ENCODE measurements around the gene BBS12.
"Not testable (repeated sequence)": the region's sequence is repeated elsewhere in the genome, so short reads cannot be mapped to it uniquely, and the experiment has no call there.

BBS12 gene

DNA sequence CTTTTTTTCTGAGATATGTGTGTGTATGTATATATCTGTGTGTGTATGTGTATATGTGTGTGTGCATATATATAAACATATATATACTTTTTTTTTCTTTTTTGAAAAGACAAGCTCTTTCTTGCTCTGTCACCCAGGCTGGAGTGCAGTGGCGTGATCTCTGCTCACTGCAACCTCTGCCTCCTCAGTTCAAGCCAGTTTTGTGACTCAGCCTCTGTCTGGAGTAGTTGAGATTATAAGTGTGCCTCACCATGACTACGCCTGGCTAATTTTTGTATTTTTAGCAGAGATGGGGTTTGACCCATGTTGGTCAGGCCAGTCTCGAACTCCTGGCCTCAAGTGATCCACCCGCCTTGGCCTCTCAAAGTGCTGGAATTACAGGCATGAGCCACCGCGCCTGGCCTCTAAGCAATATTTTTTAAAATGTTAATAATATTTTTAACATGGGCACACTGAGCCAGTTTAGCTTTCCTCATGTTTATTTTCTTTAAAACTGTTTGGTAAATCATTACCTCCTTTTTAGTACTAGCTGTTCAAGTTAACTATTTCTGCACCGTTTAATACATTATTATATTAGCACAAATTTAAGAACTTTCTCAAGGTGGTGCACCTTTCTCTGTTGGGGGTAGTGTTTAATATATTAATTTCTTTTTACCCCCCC, 33.3 kb downstream of the BBS12 start:
- no peak for DNase-seq (ENCODE audit: low spot score)

DNA sequence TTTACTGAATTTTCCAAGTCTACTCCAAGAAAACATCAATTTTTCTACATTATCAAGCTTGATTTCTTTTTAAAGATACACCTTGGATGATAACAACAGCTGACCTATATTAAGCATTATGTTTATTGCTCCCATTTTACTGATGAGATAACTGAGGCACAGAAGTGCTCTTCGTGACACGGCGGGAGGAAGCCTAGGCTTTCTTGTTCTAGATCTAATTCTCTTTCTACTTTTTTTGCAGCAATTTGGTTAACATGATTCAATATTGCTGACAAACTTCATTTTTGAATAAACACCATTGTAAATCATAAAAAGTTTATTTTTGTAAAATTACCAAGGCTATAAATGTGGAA, 33.8 kb downstream of the BBS12 start:
- DNase-seq (ENCODE audit: low spot score): no peak

GRCh38 chr4:122766950-122767349, 34.4 kb downstream of the BBS12 start:
- no peak for DNase-seq (ENCODE audit: low spot score)

DNA sequence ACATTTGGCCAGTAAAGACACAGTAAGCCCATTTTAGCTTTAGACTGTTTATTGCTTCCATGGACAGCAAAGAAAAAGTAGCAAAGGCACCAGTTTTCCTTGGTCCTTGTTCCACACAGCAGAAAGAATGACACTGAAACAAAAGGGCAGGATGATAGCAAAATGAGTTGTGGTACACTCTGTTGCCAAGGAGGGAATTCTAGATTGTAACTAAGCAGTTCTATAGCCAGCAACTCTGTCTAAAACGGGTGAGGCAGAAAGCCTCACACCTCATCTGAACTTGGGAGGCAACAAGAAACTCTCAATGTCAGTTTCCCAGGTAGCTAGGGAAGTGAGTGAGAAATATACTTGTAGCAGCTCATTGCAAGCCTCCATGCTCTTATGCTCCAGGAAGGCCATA, 39.2 kb downstream of the BBS12 start:
- DNase-seq (ENCODE audit: low spot score): no peak

DNA sequence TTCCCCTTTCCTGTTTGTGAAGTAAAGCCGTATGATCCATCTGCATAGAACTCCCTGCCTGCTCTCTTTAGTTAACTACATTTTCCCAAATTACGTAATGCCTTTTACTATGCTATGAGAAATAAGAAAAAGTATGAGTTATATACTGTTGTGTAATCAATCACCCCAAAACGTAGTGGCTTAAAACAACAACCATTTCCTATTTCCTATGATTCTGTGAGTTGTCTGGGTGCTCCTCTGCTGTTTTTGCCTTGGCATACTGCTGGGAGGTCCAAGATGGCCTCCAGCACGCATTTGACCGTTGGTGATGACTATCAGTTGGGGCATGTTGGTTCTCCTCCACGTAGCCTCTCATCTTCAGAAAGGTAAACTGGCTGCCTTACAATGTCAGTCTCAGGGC, 39.8 kb downstream of the BBS12 start:
- no peak for DNase-seq (ENCODE audit: low spot score)

DNA sequence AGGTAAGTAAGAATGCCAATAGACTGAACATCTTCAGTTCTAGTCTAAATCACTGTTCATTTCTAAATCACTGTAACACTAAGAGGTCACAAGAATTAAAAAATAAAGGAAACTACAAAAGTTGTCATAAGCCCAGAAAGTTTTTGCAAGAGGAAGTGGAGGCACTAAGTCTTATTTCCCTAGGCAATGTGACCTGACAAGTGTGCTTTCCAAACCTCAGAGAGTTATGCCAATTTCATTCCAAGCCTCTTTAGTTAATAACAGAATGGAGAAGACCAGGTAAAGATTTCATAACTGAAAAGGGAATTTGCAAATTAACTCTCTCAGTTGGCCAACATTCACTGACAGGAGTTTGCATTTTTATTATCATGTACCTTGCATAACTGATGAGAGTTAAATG, 40.5 kb downstream of the BBS12 start:
- no peak for DNase-seq (ENCODE audit: low spot score)

- DNase-seq (ENCODE audit: low spot score): no peak
Measured at GRCh38 chr4:122775039-122775438, 42.5 kb downstream of the BBS12 start.

GRCh38 chr4:122775987-122776836, 43.7 kb downstream of the BBS12 start:
- DNase-seq (ENCODE audit: low spot score): no peak

- no peak for DNase-seq (ENCODE audit: low spot score)
Measured at GRCh38 chr4:122776916-122777315, 44.4 kb downstream of the BBS12 start.

- DNase-seq (ENCODE audit: low spot score): no peak
Measured at GRCh38 chr4:122777846-122778673, 45.6 kb downstream of the BBS12 start.

DNA sequence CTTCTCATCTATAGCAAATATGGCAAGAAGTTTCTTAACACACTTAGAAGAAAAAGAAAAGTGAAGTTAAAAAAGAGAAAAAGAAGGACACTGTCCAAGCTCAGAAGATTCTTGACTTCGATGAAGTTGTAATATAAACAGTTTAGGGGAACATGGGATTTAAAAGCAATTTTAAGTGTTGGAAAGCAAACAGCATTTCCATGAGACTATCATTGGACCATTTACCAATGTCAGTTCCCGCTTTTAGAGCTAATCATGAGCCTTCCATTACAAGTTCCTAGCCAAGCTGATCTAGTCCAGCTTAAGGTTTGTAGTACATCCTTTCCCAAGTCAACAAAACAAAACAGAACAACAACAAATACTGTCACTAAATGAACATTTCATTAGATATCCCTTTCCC, 49.0 kb downstream of the BBS12 start:
- DNase-seq (ENCODE audit: low spot score): no peak

GRCh38 chr4:122783301-122784215, 51.1 kb downstream of the BBS12 start:
- no peak for DNase-seq (ENCODE audit: low spot score)

DNA sequence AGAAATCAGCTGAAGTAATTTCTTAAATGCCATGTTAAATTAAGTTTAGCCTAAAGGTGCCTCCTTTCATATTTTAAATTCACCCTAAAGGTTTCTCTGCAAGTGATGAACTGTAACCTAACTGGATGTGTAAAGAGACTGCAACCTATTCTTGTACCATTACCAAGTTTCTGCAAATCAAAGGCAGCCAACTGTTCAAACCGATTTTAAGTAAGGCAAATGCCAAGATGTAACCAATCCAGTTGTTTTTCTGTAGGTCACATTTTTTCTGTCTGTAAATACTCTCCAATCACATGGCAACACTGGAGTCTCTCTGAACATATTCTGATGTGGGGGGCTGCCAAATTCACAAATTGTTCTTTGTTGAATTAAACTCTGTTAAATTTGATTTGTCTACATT, 51.8 kb downstream of the BBS12 start:
- no peak for DNase-seq (ENCODE audit: low spot score)

- no peak for DNase-seq (ENCODE audit: low spot score)
Measured at GRCh38 chr4:122785099-122785498, 52.6 kb downstream of the BBS12 start.

GRCh38 chr4:122786296-122786695, 53.8 kb downstream of the BBS12 start:
- not testable (repeated sequence) for DNase-seq (ENCODE audit: low spot score)

DNA sequence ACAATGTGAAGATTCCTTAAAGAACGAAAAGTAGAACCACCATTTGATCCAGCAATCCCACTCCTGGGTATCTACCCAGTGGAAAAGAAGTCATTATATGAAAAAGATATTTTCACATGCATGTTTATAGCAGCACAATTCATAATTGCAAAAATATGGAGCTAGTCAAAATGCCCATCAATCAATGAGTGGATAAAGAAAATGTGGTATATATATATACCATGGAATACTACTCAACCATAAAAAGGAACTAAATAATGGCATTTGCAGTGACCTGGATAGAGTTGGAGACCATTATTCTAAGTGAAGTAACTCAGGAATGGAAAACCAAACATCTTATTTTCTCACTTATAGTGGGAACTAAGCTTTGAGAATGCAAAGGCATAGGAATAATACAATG, 54.4 kb downstream of the BBS12 start:
- not testable (repeated sequence) for DNase-seq (ENCODE audit: low spot score)

DNA sequence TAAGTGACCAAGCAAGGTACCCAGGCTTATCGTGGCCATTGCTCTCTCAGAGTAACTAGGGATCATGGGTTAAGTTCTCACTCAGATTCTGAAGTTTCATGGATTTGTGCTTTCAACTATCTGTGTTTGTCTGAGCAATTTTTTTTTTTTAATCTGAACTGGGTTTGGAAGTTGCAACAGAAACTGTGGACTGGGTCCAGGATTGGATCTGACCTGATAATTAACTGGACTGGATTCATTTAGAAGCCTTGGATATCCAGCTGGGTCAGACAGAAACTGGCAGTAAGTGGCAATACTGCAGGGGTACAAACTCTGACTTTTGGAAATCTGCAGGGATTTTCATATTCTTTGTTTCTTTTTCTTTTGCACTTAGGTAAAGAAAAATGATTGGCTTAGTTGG, 55.4 kb downstream of the BBS12 start:
- DNase-seq (ENCODE audit: low spot score): no peak

DNA sequence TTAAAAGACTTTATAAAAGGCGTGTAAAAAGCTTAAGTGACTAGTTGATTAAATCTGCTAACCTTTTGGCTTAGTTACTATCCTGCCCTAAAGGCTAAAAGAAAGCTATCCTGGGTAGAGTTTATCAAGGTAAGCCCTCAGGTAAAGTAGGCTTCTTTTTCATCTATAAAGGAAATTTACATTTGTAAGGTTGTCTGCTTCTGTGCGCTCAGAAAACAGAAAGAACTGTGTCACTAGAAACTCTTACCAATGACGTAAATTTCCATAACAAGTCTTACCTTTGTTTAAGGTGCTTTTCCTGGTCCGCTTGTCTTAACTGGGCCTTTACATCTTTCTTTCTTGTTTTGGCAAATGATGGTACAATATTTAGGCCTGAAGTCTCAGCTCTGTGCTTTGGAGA, 56.4 kb downstream of the BBS12 start:
- DNase-seq (ENCODE audit: low spot score): no peak

- no peak for DNase-seq (ENCODE audit: low spot score)
Measured at GRCh38 chr4:122793811-122794210, 61.3 kb downstream of the BBS12 start.
